ENCODE results near the gene TLR2.

The TLR2 gene

GRCh38 chr4:153733751-153734448 lies 49.8 kb downstream of the TLR2 start:
- DNase-seq = peak; percentile 39

GRCh38 chr4:153735906-153736461 lies 51.9 kb downstream of the TLR2 start:
- DNase-seq = no peak

DNA sequence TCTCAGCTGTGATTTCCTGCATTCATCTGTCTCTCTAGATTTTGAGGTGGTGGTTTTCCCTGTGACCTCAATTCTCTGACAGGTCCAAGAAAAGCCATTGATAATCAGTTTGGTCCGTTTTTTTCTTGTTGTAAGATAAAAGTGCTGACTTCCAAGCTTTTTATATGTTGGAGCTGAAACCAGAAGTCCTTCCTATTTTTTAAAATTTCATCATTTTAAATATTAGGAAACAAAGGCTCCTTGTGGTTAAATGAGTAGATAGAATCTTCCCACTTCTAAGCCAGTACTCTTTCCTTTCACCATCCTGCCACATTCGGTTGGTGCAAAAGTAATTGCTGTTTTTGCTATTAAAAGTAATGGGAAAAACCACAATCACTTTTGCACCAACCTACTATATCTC lies 57.5 kb downstream of the TLR2 start:
- DNase-seq = no peak

DNA sequence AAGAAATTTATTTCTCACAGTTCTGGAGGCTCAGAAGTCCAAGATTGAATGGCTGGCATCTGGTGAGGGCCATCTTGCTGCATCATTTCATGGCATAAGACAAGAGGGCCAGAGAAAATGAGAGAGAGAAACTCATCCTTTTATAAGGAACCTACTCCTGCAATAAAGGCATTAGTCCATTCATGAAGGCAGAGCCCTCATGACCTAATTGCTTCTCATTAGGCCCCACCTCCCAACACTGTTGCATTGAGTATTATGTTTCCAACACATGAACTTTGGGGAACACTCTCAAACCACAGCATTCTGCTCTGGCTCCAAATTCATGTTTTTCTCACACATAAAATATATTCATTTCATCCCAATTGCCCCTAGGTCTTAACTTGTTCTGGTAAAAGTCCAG lies 61.6 kb downstream of the TLR2 start:
- DNase-seq = no peak

GRCh38 chr4:153747406-153747955 lies 63.4 kb downstream of the TLR2 start:
- DNase-seq = no peak

DNA sequence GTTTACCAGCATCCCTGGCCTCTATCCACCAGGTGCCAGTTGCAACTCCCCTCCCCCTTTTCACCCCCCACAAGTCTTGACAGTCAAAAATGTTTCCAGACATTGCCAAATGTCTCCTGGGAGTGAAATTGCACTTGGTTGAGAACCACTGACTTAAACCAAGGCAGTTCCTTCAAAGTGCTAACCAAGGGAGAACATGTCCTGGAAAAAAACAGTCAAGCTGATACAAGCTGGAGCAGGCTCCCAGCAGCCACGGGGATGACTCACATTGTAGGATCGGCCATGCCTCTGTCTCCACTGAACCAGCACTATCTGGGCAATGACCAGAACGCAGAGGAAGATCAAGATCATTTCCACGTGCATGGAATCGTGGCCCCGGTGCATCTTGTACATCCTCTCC lies 64.3 kb downstream of the TLR2 start:
- DNase-seq = no peak

- no peak for DNase-seq
Observed at GRCh38 chr4:153750197-153750817, 66.2 kb downstream of the TLR2 start.

DNA sequence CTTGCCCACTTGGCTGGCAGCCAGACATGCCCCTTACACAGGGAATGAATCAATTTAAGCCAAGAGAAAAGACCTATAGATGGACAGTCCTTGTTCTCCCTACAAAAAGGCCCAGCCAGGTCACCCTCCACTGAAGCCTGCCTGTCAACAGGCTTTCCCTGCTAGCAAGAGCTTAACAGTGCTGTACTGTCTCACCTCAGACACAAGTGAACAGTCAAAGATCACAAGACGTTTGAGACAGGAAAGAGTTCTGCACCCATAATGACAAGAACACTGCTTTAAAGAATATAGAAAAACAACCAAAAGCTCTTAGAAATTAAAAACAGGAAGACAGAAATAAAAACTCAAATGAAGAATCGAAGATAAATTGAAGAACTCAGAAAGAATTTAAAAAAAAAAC lies 71.1 kb downstream of the TLR2 start:
- DNase-seq = no peak

All from NCI-H2081 treated with DMSO at 0.1 percent for 48 hours (cell line).